OCI-LY7 (cell line): ENCODE results near the gene MEIS2. TPM values are rescaled to one million over a fixed set of nuclear protein-coding genes. Genes with fewer than 3 reads are reported as not detected.

Experiments
- BruUV-seq: library from RNA; stranded (reverse); fragments of 400-500 nt; replicated peaks from 2 replicates; lab custom pipeline; 2021; lab: Mats Ljungman, UMichigan
- CTCF ChIA-PET: fragments of 300-600 bp; sonication (Branson Sonifier 250); formaldehyde crosslinking; loops from one replicate; lab custom pipeline; 2022; ENCODE audit warnings: antibody characterized with exemption; ENCODE audit not compliant: unreplicated experiment; lab: Charles Lee
- POLR2A ChIA-PET: fragments of 300-600 bp; sonication (Branson Sonifier 250); formaldehyde crosslinking; loops from one replicate; lab custom pipeline; 2022; ENCODE audit warnings: antibody characterized with exemption; lab: Charles Lee
- DNase-seq: peaks from one replicate; pipeline ENCODE4 v3.0.0-alpha.2; 2015; ENCODE audit warnings: low spot score
- H2AFZ ChIP-seq: fragments of 200-600 bp; sonication (generic), shearing (Covaris generic); 2 replicates; pipeline ENCODE4 v1.6.1; 2014; ENCODE audit warnings: mild to moderate bottlenecking, antibody characterized with exemption, low read length, moderate library complexity
- H3K27ac ChIP-seq: fragments of 200-600 bp; sonication (generic); 2 replicates; pipeline ENCODE4 v1.5.1; 2014; ENCODE audit warnings: mixed run types, low read depth, mild to moderate bottlenecking, moderate library complexity, low read length, inconsistent platforms; ENCODE audit not compliant: poor library complexity, severe bottlenecking
- H3K36me3 ChIP-seq: fragments of 200-600 bp; sonication (generic); 2 replicates; pipeline ENCODE4 v1.6.1; 2014; ENCODE audit warnings: mild to moderate bottlenecking, antibody characterized with exemption, low read length, moderate library complexity, mixed read lengths; ENCODE audit not compliant: insufficient read depth
- H3K4me1 ChIP-seq: fragments of 200-600 bp; sonication (generic); 2 replicates; pipeline ENCODE4 v1.5.1; 2014; ENCODE audit warnings: mild to moderate bottlenecking, low read length; ENCODE audit not compliant: insufficient read depth, poor library complexity, severe bottlenecking
- H3K4me2 ChIP-seq: fragments of 200-600 bp; sonication (generic); 2 replicates; pipeline ENCODE4 v1.6.1; 2014; ENCODE audit warnings: mild to moderate bottlenecking, low read length
- H3K4me3 ChIP-seq: fragments of 200-600 bp; sonication (generic); 2 replicates; pipeline ENCODE4 v1.5.1; 2014; ENCODE audit warnings: mild to moderate bottlenecking, low read depth, low read length; ENCODE audit not compliant: poor library complexity, severe bottlenecking
- H3K79me2 ChIP-seq: fragments of 200-600 bp; sonication (generic); 2 replicates; pipeline ENCODE4 v1.6.1; 2016; ENCODE audit warnings: low read depth, mild to moderate bottlenecking, low read length, moderate library complexity, mixed read lengths; ENCODE audit not compliant: insufficient read depth
- H3K9me2 ChIP-seq: fragments of 200-600 bp; sonication (generic); 2 replicates; pipeline ENCODE4 v1.6.1; 2016; ENCODE audit warnings: mild to moderate bottlenecking, low read length, mixed read lengths; ENCODE audit not compliant: insufficient read depth
- H3K9me3 ChIP-seq: fragments of 200-600 bp; sonication (generic); 2 replicates; pipeline ENCODE4 v1.6.1; 2014; ENCODE audit warnings: mild to moderate bottlenecking, mixed run types, low read length, mixed read lengths
- H4K20me1 ChIP-seq: fragments of 200-600 bp; sonication (generic); 2 replicates; pipeline ENCODE4 v1.6.1; 2014; ENCODE audit warnings: mild to moderate bottlenecking, antibody characterized with exemption, low read length, moderate library complexity, mixed read lengths; ENCODE audit not compliant: insufficient read depth
- EZH2phosphoT487 ChIP-seq: fragments of 200-600 bp; sonication (generic); IDR thresholded peaks from 2 replicates; pipeline ENCODE4 v1.6.1; 2018; ENCODE audit warnings: low read depth, borderline replicate concordance, mild to moderate bottlenecking, mixed run types, antibody characterized with exemption, low read length, moderate library complexity, mixed read lengths
- intact Hi-C: fragments of 100-400 bp; cut with micrococcal nuclease; formaldehyde crosslinking; loops from one replicate; pipeline ENCODE4 v1.10.0; 2022; ENCODE audit not compliant: unreplicated experiment
- total RNA-seq, 2 experiments: library from RNA; depleted of rRNA in 1 of 2; stranded (reverse); fragments of >200 nt in 1 of 2; shearing (Covaris generic) in 1 of 2; gene quantifications; 2 replicates each; pipeline ENCODE4 v1.2.3, GENCODE V29; 2014 to 2022
- TF ChIP-seq, protein P1 (sequence below): fragments of 200-600 bp; sonication (generic); conservative IDR thresholded peaks from 2 replicates; pipeline ENCODE4 v1.5.1; 2014; ENCODE audit warnings: mild to moderate bottlenecking, antibody characterized with exemption, low read length, moderate library complexity, mixed read lengths

The MEIS2 gene
- total RNA-seq, 2 experiments from 2014 or later: 31.0 to 35.8 TPM

DNA sequence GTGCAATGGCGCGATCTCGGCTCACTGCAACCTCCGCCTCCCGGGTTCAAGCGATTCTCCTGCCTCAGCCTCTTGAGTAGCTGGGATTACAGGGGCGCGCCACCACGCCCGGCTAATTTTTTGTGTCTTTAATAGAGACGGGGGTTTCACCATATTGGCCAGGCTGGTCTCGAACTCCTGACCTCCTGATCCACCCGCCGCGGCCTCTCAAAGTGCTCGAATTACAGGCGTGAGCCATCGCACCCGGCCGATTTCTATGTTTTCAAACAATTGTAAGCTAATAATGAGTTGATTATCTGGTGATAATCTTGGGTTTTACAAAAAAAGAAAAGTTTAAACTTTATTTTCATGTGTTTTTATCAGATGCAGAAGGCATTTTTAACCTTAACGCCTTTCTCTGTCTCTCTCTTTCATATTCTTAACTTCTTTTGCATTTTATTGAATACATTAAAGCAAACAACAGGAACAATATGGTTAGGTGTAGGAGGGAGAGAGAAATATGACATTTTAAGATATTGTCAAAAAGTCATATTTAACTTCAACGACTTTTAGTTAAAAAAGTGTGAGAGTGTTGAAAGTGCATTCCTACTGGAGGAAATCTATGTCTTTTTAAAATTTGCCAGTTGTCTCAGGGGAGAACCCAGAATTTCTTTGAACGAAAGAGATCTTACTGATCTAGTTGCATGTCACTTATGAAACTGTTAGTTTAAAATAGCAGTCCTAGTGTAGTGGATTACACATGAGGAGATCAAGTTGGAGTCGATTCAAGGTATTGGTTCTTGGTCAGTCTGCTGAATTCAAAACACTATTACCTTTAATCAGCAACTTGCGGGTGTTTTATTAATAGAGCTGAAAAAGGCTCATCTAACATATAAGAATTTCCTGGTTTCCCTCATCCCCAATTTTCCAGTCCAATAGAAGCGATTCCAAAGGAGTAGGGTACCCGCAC is 3.4 kb upstream of the MEIS2 start:
- Histone ChIP-seq H3K36me3 (no peaks in the 10 kb centered on the region), H4K20me1 (peaks cover 10% of the 10 kb centered on the region; the same call in 1 of the 2 replicates), H3K79me2 (peaks cover 9% of the 10 kb centered on the region; the same call in 1 of the 2 replicates), H3K4me3 (no peak overlapping the region), H3K9me3 (no peaks in the 10 kb centered on the region), H3K27ac (no peak overlapping the region), H3K9me2 (no peaks in the 10 kb centered on the region), H2AFZ (no peak overlapping the region), H3K4me1 (peaks cover 11% of the 10 kb centered on the region), H3K4me2 (no peak overlapping the region)
- no peak for DNase-seq
- ChIA-PET CTCF (interaction anchor here (0.6 kb wide), 1 partner anchor 25 kb away, joined by 6 read pairs; no protein-coding TSS in a partner anchor), POLR2A (interaction anchor here (0.6 to 0.7 kb wide), 3 partner anchors 212 to 1395 kb away, joined by 3 to 5 read pairs (median 3); no protein-coding TSS in a partner anchor)
- intact Hi-C loops: loop anchor here (5.0 kb wide), 3 partner anchors 71 to 1556 kb away; partner anchors contain the start of gene DPH6
- TF ChIP-seq EZH2phosphoT487: no peak
- TF ChIP-seq, protein P1, sequence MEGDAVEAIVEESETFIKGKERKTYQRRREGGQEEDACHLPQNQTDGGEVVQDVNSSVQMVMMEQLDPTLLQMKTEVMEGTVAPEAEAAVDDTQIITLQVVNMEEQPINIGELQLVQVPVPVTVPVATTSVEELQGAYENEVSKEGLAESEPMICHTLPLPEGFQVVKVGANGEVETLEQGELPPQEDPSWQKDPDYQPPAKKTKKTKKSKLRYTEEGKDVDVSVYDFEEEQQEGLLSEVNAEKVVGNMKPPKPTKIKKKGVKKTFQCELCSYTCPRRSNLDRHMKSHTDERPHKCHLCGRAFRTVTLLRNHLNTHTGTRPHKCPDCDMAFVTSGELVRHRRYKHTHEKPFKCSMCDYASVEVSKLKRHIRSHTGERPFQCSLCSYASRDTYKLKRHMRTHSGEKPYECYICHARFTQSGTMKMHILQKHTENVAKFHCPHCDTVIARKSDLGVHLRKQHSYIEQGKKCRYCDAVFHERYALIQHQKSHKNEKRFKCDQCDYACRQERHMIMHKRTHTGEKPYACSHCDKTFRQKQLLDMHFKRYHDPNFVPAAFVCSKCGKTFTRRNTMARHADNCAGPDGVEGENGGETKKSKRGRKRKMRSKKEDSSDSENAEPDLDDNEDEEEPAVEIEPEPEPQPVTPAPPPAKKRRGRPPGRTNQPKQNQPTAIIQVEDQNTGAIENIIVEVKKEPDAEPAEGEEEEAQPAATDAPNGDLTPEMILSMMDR: no peak
- no TSS peak for BruUV-seq

- H3K4me2 ChIP-seq: peak overlapping the region; percentile 69
- H2AFZ ChIP-seq: no peak overlapping the region
- intact Hi-C loops: loop anchor here (5.0 kb wide), 3 partner anchors 71 to 1556 kb away; partner anchors contain the start of gene DPH6
- BruUV-seq: no TSS peak
- peaks cover 10% of the 10 kb centered on the region; the same call in 1 of the 2 replicates for H4K20me1 ChIP-seq
- no peak overlapping the region for H3K27ac ChIP-seq
- no peaks in the 10 kb centered on the region for H3K9me3 ChIP-seq
- CTCF ChIA-PET: no interaction called here
- TF ChIP-seq, protein P1: no peak
- H3K4me1 ChIP-seq: peaks cover 12% of the 10 kb centered on the region
- peak overlapping the region; percentile 87 for H3K4me3 ChIP-seq
- no peak for DNase-seq
- no peaks in the 10 kb centered on the region for H3K9me2 ChIP-seq
- H3K79me2 ChIP-seq: peaks cover 15% of the 10 kb centered on the region; the same call in 1 of the 2 replicates
- POLR2A ChIA-PET: no interaction called here
- H3K36me3 ChIP-seq: no peaks in the 10 kb centered on the region
Observed at GRCh38 chr15:37103163-37103435, 2.8 kb upstream of the MEIS2 start.
